ENCODE data around the gene CACNA1F. TPM values are rescaled to one million over a fixed set of nuclear protein-coding genes. Genes with fewer than 3 reads are reported as not detected.

CACNA1F gene
- total RNA-seq: under 0.01 and 0.05 TPM in 2 replicates

- no peak for DNase-seq
Measured at GRCh38 chrX:49233176-49233575, at the start of gene CACNA1F. Gene CACNA1F (minus strand): TSS chrX:49233340. CDS start chrX:49233309, 31 bp downstream.

GRCh38 chrX:49282647-49283011 is 49.5 kb upstream of the CACNA1F start:
- DNase-seq: peak; percentile 8

- no peak for DNase-seq
Measured at GRCh38 chrX:49278081-49278480, 44.9 kb upstream of the CACNA1F start.

GRCh38 chrX:49277535-49277830 is 44.3 kb upstream of the CACNA1F start:
- no peak for DNase-seq

- DNase-seq: no peak
Measured at GRCh38 chrX:49276671-49277534, 43.8 kb upstream of the CACNA1F start.

GRCh38 chrX:49276207-49276606 is 43.1 kb upstream of the CACNA1F start:
- DNase-seq: no peak

- DNase-seq: no peak
Measured at GRCh38 chrX:49273181-49273727, 40.1 kb upstream of the CACNA1F start.

- DNase-seq: no peak
Measured at GRCh38 chrX:49272421-49272820, 39.3 kb upstream of the CACNA1F start.

GRCh38 chrX:49271341-49271740 is 38.2 kb upstream of the CACNA1F start:
- no peak for DNase-seq

GRCh38 chrX:49270249-49270921 is 37.2 kb upstream of the CACNA1F start:
- DNase-seq: no peak

- no peak for DNase-seq
Measured at GRCh38 chrX:49269767-49270248, 36.7 kb upstream of the CACNA1F start, which contains the start of gene PPP1R3F. Gene PPP1R3F (plus strand): TSS chrX:49269793. CDS start chrX:49269870, 77 bp downstream.

- peak; percentile 97 for DNase-seq
Measured at GRCh38 chrX:49269010-49269766, 36.0 kb upstream of the CACNA1F start.

- DNase-seq: no peak
Measured at GRCh38 chrX:49268702-49269009, 35.5 kb upstream of the CACNA1F start.

- DNase-seq: no peak
Measured at GRCh38 chrX:49266523-49267445, 33.6 kb upstream of the CACNA1F start.

GRCh38 chrX:49264460-49264859 is 31.3 kb upstream of the CACNA1F start, which contains the start of gene FOXP3:
Gene FOXP3 (minus strand): TSS chrX:49264710. CDS start chrX:49258505, 6,205 bp downstream.
- DNase-seq: no peak

GRCh38 chrX:49263631-49264030 is 30.5 kb upstream of the CACNA1F start:
- DNase-seq: no peak

- no peak for DNase-seq
Measured at GRCh38 chrX:49262603-49263002, 29.5 kb upstream of the CACNA1F start.

- DNase-seq: no peak
Measured at GRCh38 chrX:49260221-49260985, 27.3 kb upstream of the CACNA1F start.

- no peak for DNase-seq
Measured at GRCh38 chrX:49258749-49259124, 25.6 kb upstream of the CACNA1F start.

- no peak for DNase-seq
Measured at GRCh38 chrX:49257846-49258748, 25.0 kb upstream of the CACNA1F start.

Measured in dermis blood vessel endothelial cell (primary cell).